IMR-90 (cell line): ENCODE measurements around the gene TRPM3. TPM values are rescaled to one million over a fixed set of nuclear protein-coding genes. Genes with fewer than 3 reads are reported as not detected.

Experiments used
- ATAC-seq: fragments of 200-7000 bp; cut with Tn5 transposase; 2 replicates; pipeline ENCODE4 v1.9.1; 2020; ENCODE audit warnings: low read depth, mild to moderate bottlenecking, moderate library complexity
- BruUV-seq: library from RNA; stranded (reverse); fragments of 400-500 nt; replicated peaks from 2 replicates; lab custom pipeline; 2021; lab: Mats Ljungman, UMichigan
- CTCF ChIA-PET: fragments of 300-600 bp; formaldehyde crosslinking; extraction: SDS; loops from one replicate; lab custom pipeline; 2021; ENCODE audit warnings: antibody characterized with exemption; lab: Yijun Ruan, JAX
- POLR2A ChIA-PET: fragments of 300-600 bp; sonication (Branson Sonifier 250); formaldehyde crosslinking; loops from one replicate; lab custom pipeline; 2022; ENCODE audit warnings: antibody characterized with exemption; ENCODE audit not compliant: unreplicated experiment; lab: Charles Lee
- DNase-seq: peaks from one replicate; pipeline ENCODE4 v3.0.0; 2013
- H2AFZ ChIP-seq: replicated peaks from 2 replicates; pipeline ENCODE3; 2013; ENCODE audit warnings: low read length, mild to moderate bottlenecking; ENCODE audit not compliant: poor library complexity
- H2AK5ac ChIP-seq: 2 replicates; pipeline ENCODE4 v1.6.1; 2013; ENCODE audit warnings: low read depth, low read length, inconsistent platforms
- H2AK9ac ChIP-seq: replicated peaks from 2 replicates; pipeline ENCODE3; 2013; ENCODE audit warnings: mild to moderate bottlenecking, low read depth, low read length, moderate library complexity; ENCODE audit not compliant: poor library complexity
- H2BK120ac ChIP-seq: 2 replicates; pipeline ENCODE4 v1.6.1; 2013; ENCODE audit warnings: low read depth, low read length, inconsistent platforms
- H2BK15ac ChIP-seq: 3 replicates; pipeline ENCODE4 v1.6.1; 2013; ENCODE audit warnings: low read depth, low read length, inconsistent platforms
- H2BK20ac ChIP-seq: 2 replicates; pipeline ENCODE4 v1.6.1; 2013; ENCODE audit warnings: low read depth, mild to moderate bottlenecking, inconsistent platforms, low read length, moderate library complexity
- H2BK5ac ChIP-seq: 2 replicates; pipeline ENCODE4 v1.6.1; 2013; ENCODE audit warnings: mild to moderate bottlenecking, low read depth, low read length, inconsistent platforms; ENCODE audit not compliant: poor library complexity, severe bottlenecking
- H3K14ac ChIP-seq: replicated peaks from 2 replicates; pipeline ENCODE4 v1.6.1; 2013; ENCODE audit warnings: low read depth, low read length, inconsistent platforms
- H3K18ac ChIP-seq: 2 replicates; pipeline ENCODE4 v1.6.1; 2013; ENCODE audit warnings: low read depth, low read length, control low read depth
- H3K23ac ChIP-seq: 2 replicates; pipeline ENCODE4 v1.6.1; 2013; ENCODE audit warnings: low read depth, low read length, inconsistent platforms
- H3K27ac ChIP-seq: 2 replicates; pipeline ENCODE4 v1.5.1; 2013; ENCODE audit warnings: mild to moderate bottlenecking, control low read depth, low read length; ENCODE audit not compliant: insufficient read depth
- H3K27me3 ChIP-seq: 2 replicates; pipeline ENCODE4 v1.6.1; 2013; ENCODE audit warnings: low read length; ENCODE audit not compliant: control insufficient read depth, insufficient read depth
- H3K36me3 ChIP-seq: 2 replicates; pipeline ENCODE4 v1.6.1; 2013; ENCODE audit warnings: low read length, mixed read lengths; ENCODE audit not compliant: control insufficient read depth, insufficient read depth
- H3K4ac ChIP-seq: 2 replicates; pipeline ENCODE4 v1.6.1; 2013; ENCODE audit warnings: low read depth, low read length, inconsistent platforms
- H3K4me1 ChIP-seq: 2 replicates; pipeline ENCODE4 v1.6.1; 2013; ENCODE audit warnings: low read length, mixed read lengths; ENCODE audit not compliant: control insufficient read depth, insufficient read depth
- H3K4me2 ChIP-seq: 2 replicates; pipeline ENCODE4 v1.6.1; 2013; ENCODE audit warnings: low read depth, mild to moderate bottlenecking, control low read depth, low read length, moderate library complexity
- H3K4me3 ChIP-seq: 2 replicates; pipeline ENCODE4 v1.5.1; 2013; ENCODE audit warnings: low read depth, mild to moderate bottlenecking, control low read depth, low read length, moderate library complexity; ENCODE audit not compliant: insufficient read depth
- H3K56ac ChIP-seq: 2 replicates; pipeline ENCODE4 v1.6.1; 2013; ENCODE audit warnings: low read length, inconsistent platforms; ENCODE audit not compliant: insufficient read depth; ENCODE audit errors: extremely low read depth
- H3K79me1 ChIP-seq, 2 experiments: 2 replicates each; pipeline ENCODE4 v1.6.1; 2013; ENCODE audit warnings: low read length in 2 of 2, inconsistent platforms in 1 of 2, low read depth in 1 of 2
- H3K9ac ChIP-seq: 2 replicates; pipeline ENCODE4 v1.6.1; 2013; ENCODE audit warnings: low read depth, low read length, control low read depth
- H3K9me1 ChIP-seq: 2 replicates; pipeline ENCODE4 v1.6.1; 2013; ENCODE audit warnings: low read length, inconsistent platforms; ENCODE audit not compliant: insufficient read depth
- H3K9me3 ChIP-seq: 2 replicates; pipeline ENCODE4 v1.6.1; 2013; ENCODE audit warnings: low read length; ENCODE audit not compliant: control insufficient read depth, insufficient read depth
- H4K20me1 ChIP-seq: 2 replicates; pipeline ENCODE4 v1.6.1; 2013; ENCODE audit warnings: low read length, inconsistent platforms; ENCODE audit not compliant: insufficient read depth
- H4K5ac ChIP-seq: 2 replicates; pipeline ENCODE4 v1.6.1; 2013; ENCODE audit warnings: mild to moderate bottlenecking, low read depth, low read length, control low read depth
- H4K8ac ChIP-seq, 2 experiments: 2 replicates each; pipeline ENCODE4 v1.6.1; 2013; ENCODE audit warnings: low read depth in 2 of 2, low read length in 2 of 2, control low read depth in 1 of 2, inconsistent platforms in 1 of 2
- H4K91ac ChIP-seq: 2 replicates; pipeline ENCODE4 v1.6.1; 2013; ENCODE audit warnings: low read depth, low read length, inconsistent platforms; ENCODE audit not compliant: insufficient read depth
- BHLHE40 ChIP-seq: fragments of 150-350 bp; IDR thresholded peaks from 2 replicates; pipeline ENCODE4 v1.6.1; 2016; ENCODE audit warnings: mild to moderate bottlenecking, low read depth, low read length
- CEBPB ChIP-seq: IDR thresholded peaks from 2 replicates; pipeline ENCODE4 v1.6.1; 2012; ENCODE audit warnings: low read depth, low read length, improper control_type of control experiment
- CHD1 ChIP-seq: IDR thresholded peaks from 2 replicates; pipeline ENCODE4 v1.6.1; 2012; ENCODE audit warnings: low read depth, low read length, improper control_type of control experiment
- MAZ ChIP-seq: IDR thresholded peaks from 2 replicates; pipeline ENCODE4 v1.6.1; 2012; ENCODE audit warnings: low read depth, mild to moderate bottlenecking, low read length, improper control_type of control experiment, moderate library complexity, borderline replicate concordance
- MXI1 ChIP-seq: IDR thresholded peaks from 2 replicates; pipeline ENCODE4 v1.6.1; 2012; ENCODE audit warnings: low read depth, mild to moderate bottlenecking, low read length, moderate library complexity, borderline replicate concordance
- POLR2A ChIP-seq: IDR thresholded peaks from 2 replicates; pipeline ENCODE4 v1.6.1; 2012; ENCODE audit warnings: mild to moderate bottlenecking, low read depth, low read length
- RAD21 ChIP-seq: IDR thresholded peaks from 2 replicates; pipeline ENCODE4 v1.6.1; 2012; ENCODE audit warnings: low read length, improper control_type of control experiment
- RCOR1 ChIP-seq: IDR thresholded peaks from 2 replicates; pipeline ENCODE4 v1.6.1; 2012; ENCODE audit warnings: mild to moderate bottlenecking, low read length, improper control_type of control experiment; ENCODE audit not compliant: insufficient replicate concordance
- RFX5 ChIP-seq: IDR thresholded peaks from 2 replicates; pipeline ENCODE4 v1.8.0; 2012; ENCODE audit warnings: low read depth, mild to moderate bottlenecking, low read length, moderate library complexity
- WGBS, 2 experiments: methylation state at CpG; one replicate each; pipeline versions ENCODE4 v1.1.5 to v1.1.7; 2013; ENCODE audit warnings: missing lambda C conversion rate in 2 of 2; ENCODE audit not compliant: insufficient read length in 1 of 2; ENCODE audit errors: extremely low coverage in 2 of 2; 5-methylcytosine and 5-hydroxymethylcytosine counted together
- dilution Hi-C: fragments of 300-500 bp; cut with HindIII; formaldehyde crosslinking; loops from one replicate; pipeline ENCODE4 v1.14.3; 2018; ENCODE audit warnings: low sequenced_read_pairs; ENCODE audit not compliant: unreplicated experiment
- in situ Hi-C: fragments of 300-500 bp; cut with MboI; formaldehyde crosslinking; loops from 3 replicates; pipeline ENCODE4 v1.14.3; 2019; ENCODE audit warnings: low sequenced_read_pairs, inconsistent platforms, mixed read lengths
- intact Hi-C: fragments of 100-400 bp; cut with micrococcal nuclease; formaldehyde crosslinking; loops from 2 replicates; pipeline ENCODE4 v1.10.0; 2022
- polyA plus RNA-seq, 3 experiments: library from polyadenylated mRNA; depleted of rRNA; stranded (reverse); fragments of >200 nt; gene quantifications; 2 replicates each; pipeline ENCODE4 v1.2.3, GENCODE V29; 2012; ENCODE audit warnings: low replicate concordance in 1 of 3
- total RNA-seq: library from RNA; depleted of rRNA; stranded (reverse); fragments of >200 nt; gene quantifications from 2 replicates; pipeline ENCODE4 v1.2.3, GENCODE V29; 2012

The TRPM3 gene
- total and polyA plus RNA-seq, 2 of the 4 experiments (the other 2 are of a cell fraction) = not detected

GRCh38 chr9:71096421-71097108 is 24.9 kb downstream of the TRPM3 start:
- H3K4me1 ChIP-seq = no peaks in the 10 kb centered on the region
- dilution Hi-C loops = no loop called here
- no peak overlapping the region for H2BK5ac ChIP-seq
- no peak overlapping the region for H3K23ac ChIP-seq
- H3K4ac ChIP-seq = no peak overlapping the region
- H3K18ac ChIP-seq = no peak overlapping the region
- ATAC-seq = no peak
- no peaks in the 10 kb centered on the region for H3K79me1 ChIP-seq
- no peak overlapping the region for H3K4me2 ChIP-seq
- no peaks in the 10 kb centered on the region for H3K27me3 ChIP-seq
- H3K9ac ChIP-seq = no peak overlapping the region
- H4K20me1 ChIP-seq = no peaks in the 10 kb centered on the region
- WGBS, 2 experiments = no CpG with 5 or more reads among the region's 5 CpGs
- no peak overlapping the region for H2BK20ac ChIP-seq
- ChIA-PET CTCF (no interaction called here), POLR2A (no interaction called here)
- H2BK15ac ChIP-seq = no peak overlapping the region
- H3K14ac ChIP-seq = no peak overlapping the region
- BruUV-seq = no TSS peak
- no peak overlapping the region for H3K56ac ChIP-seq
- no peaks in the 10 kb centered on the region for H3K36me3 ChIP-seq
- H3K4me3 ChIP-seq = no peak overlapping the region
- H3K9me3 ChIP-seq = no peaks in the 10 kb centered on the region
- no peak overlapping the region for H2AFZ ChIP-seq
- no peak overlapping the region for H2BK120ac ChIP-seq
- no peak for TF ChIP-seq RCOR1
- no peak for TF ChIP-seq CHD1
- TF ChIP-seq CEBPB = no peak
- no peak for TF ChIP-seq POLR2A
- no peak for TF ChIP-seq BHLHE40
- no peak for TF ChIP-seq RAD21
- no peak for TF ChIP-seq MAZ
- no peak for TF ChIP-seq RFX5
- no peak for TF ChIP-seq MXI1
- in situ Hi-C loops = no loop called here
- no peak overlapping the region for H2AK5ac ChIP-seq
- H4K5ac ChIP-seq = no peak overlapping the region
- no peak overlapping the region for H3K27ac ChIP-seq
- no peaks in the 10 kb centered on the region; the same call in 1 of the 2 replicates for H3K9me1 ChIP-seq
- H2AK9ac ChIP-seq = no peak overlapping the region
- intact Hi-C loops = no loop called here
- H4K8ac ChIP-seq = no peak overlapping the region
- no peak overlapping the region for H4K91ac ChIP-seq
- DNase-seq = no peak
